Measurements from ENCODE around the gene ZNF503.

Gene ZNF503

DNA sequence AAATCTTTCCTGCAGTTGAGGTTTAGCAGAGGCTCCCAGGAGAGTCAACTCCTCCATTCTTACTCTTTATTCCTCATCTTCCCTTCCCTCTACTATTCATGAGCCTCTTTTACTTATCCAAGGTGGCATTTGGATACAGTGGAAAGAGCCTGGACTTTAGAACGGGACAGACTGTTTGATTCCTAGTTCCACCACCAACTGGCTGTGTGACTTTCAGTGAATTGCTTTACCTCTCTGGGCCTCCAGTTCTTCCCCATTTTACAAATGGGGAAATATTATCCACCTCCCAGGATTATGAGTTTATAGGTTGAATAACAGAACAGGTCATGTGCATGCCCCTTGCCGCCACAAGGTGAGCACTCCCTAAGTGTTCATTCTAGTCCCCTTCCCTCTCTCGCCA is 49.9 kb downstream of the ZNF503 start:
- H3K9me3 ChIP-seq (ENCODE audit: insufficient read depth, low read depth, low read length): no peaks in the 10 kb centered on the region
- H3K4me2 ChIP-seq (ENCODE audit: low read depth, low read length, poor library complexity, severe bottlenecking): no peak overlapping the region
- no peaks in the 10 kb centered on the region for H3K36me3 ChIP-seq (ENCODE audit: insufficient read depth, low read length)
- no peaks in the 10 kb centered on the region for H3F3A ChIP-seq (ENCODE audit: low read depth)
- no peak for TF ChIP-seq EZH2phosphoT487 (IDR thresholded peaks at IDR 0.05; ENCODE audit: borderline replicate concordance)
- TF ChIP-seq, protein P1, sequence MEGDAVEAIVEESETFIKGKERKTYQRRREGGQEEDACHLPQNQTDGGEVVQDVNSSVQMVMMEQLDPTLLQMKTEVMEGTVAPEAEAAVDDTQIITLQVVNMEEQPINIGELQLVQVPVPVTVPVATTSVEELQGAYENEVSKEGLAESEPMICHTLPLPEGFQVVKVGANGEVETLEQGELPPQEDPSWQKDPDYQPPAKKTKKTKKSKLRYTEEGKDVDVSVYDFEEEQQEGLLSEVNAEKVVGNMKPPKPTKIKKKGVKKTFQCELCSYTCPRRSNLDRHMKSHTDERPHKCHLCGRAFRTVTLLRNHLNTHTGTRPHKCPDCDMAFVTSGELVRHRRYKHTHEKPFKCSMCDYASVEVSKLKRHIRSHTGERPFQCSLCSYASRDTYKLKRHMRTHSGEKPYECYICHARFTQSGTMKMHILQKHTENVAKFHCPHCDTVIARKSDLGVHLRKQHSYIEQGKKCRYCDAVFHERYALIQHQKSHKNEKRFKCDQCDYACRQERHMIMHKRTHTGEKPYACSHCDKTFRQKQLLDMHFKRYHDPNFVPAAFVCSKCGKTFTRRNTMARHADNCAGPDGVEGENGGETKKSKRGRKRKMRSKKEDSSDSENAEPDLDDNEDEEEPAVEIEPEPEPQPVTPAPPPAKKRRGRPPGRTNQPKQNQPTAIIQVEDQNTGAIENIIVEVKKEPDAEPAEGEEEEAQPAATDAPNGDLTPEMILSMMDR (conservative IDR thresholded peaks at IDR 0.05; ENCODE audit: low read length): no peak
- no peaks in the 10 kb centered on the region for H4K20me1 ChIP-seq (ENCODE audit: insufficient read depth, low read length, poor library complexity, severe bottlenecking)
- H3K4me3 ChIP-seq (ENCODE audit: low read length, poor library complexity, severe bottlenecking): no peak overlapping the region
- H3K9me2 ChIP-seq (replicated peaks; ENCODE audit: low read depth, low read length): no peaks in the 10 kb centered on the region
- H3K79me2 ChIP-seq (ENCODE audit: insufficient read depth, low read length): no peaks in the 10 kb centered on the region
- no peak overlapping the region for H3K9ac ChIP-seq (ENCODE audit: low read depth, low read length, poor library complexity, severe bottlenecking)
- H3K4me1 ChIP-seq (ENCODE audit: insufficient read depth, low read length, poor library complexity, severe bottlenecking): no peaks in the 10 kb centered on the region
- H2AFZ ChIP-seq (ENCODE audit: low read length): no peak overlapping the region
- H3K27me3 ChIP-seq (ENCODE audit: insufficient read depth, low read length, poor library complexity, severe bottlenecking): no peaks in the 10 kb centered on the region

DNA sequence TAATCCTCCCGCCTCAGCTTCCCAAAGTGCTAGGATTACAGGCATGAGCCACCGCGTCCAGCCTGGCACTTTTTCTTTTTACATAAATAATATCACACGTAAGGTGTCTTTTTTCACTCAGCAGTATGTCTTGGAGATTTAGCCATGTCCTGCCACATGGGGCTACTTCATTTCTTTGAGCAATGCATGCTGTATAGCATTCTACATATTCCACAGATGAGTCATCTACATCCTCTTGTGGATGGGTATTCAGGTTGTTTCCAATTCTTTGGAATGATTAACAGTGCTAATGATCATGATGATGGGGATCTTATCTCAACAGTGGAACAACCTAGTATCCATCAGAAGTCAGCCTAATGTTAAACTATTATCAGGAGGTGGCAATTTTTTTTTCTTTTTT is 50.8 kb downstream of the ZNF503 start:
- H3K9me2 ChIP-seq (replicated peaks; ENCODE audit: low read depth, low read length): no peaks in the 10 kb centered on the region
- no peak overlapping the region for H3K9ac ChIP-seq (ENCODE audit: low read depth, low read length, poor library complexity, severe bottlenecking)
- TF ChIP-seq, protein P1 (conservative IDR thresholded peaks at IDR 0.05; ENCODE audit: low read length): no peak
- TF ChIP-seq EZH2phosphoT487 (IDR thresholded peaks at IDR 0.05; ENCODE audit: borderline replicate concordance): no peak
- no peak overlapping the region for H2AFZ ChIP-seq (ENCODE audit: low read length)
- no peaks in the 10 kb centered on the region for H3K27me3 ChIP-seq (ENCODE audit: insufficient read depth, low read length, poor library complexity, severe bottlenecking)
- H3K79me2 ChIP-seq (ENCODE audit: insufficient read depth, low read length): no peaks in the 10 kb centered on the region
- H3K4me2 ChIP-seq (ENCODE audit: low read depth, low read length, poor library complexity, severe bottlenecking): no peak overlapping the region
- H4K20me1 ChIP-seq (ENCODE audit: insufficient read depth, low read length, poor library complexity, severe bottlenecking): no peaks in the 10 kb centered on the region
- no peaks in the 10 kb centered on the region for H3K4me1 ChIP-seq (ENCODE audit: insufficient read depth, low read length, poor library complexity, severe bottlenecking)
- no peaks in the 10 kb centered on the region for H3K9me3 ChIP-seq (ENCODE audit: insufficient read depth, low read depth, low read length)
- no peaks in the 10 kb centered on the region for H3K36me3 ChIP-seq (ENCODE audit: insufficient read depth, low read length)
- no peaks in the 10 kb centered on the region for H3F3A ChIP-seq (ENCODE audit: low read depth)
- no peak overlapping the region for H3K4me3 ChIP-seq (ENCODE audit: low read length, poor library complexity, severe bottlenecking)
